SU-DHL-6 (cell line): Measurements from ENCODE around the gene IGSF21.

ENCODE experiments used
- CTCF ChIP-seq: fragments of 200-600 bp; sonication (generic); IDR thresholded peaks from one replicate; pipeline ENCODE4 v1.5.1; 2017; ENCODE audit warnings: antibody characterized with exemption, mild to moderate bottlenecking, low read length, moderate library complexity; ENCODE audit not compliant: insufficient read depth, poor library complexity, severe bottlenecking
- EZH2phosphoT487 ChIP-seq: fragments of 200-600 bp; sonication (generic), shearing (Covaris generic); conservative IDR thresholded peaks from 2 replicates; pipeline ENCODE4 v1.6.1; 2018; ENCODE audit warnings: mild to moderate bottlenecking, antibody characterized with exemption, low read length, moderate library complexity, mixed read lengths

DNA sequence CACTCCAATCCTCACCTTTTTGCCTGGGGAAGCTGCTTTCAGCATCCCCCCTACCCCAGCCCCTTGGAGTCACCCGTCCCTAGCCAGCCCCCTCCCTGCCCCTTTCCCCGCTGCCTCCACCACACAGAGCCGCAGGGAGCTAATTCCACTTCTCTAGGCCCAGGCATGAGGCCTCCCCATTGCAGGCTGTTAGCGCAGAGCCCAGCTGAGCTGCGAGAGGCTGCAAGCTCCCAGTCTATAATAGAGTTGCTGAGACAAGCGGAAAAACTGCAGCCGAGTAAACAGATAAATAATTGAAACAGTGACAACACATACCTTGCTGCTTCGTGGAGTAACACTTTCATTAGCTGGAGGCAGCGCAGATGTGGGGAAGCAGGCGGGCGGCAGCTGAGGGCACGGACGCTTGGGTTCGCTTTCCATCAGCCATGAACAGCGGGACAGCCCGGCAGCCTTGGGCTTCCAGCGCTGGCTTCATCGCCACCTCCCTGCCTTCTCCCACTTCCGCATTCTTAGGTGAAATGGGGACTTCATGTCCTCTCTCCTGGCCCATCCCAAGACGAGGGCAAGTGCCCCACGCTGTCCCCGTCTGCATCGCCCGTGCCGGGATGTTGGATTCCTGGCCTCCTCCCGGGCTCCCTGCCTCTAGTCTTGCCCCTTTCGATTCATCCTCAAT lies 183.3 kb downstream of the IGSF21 start:
- TF ChIP-seq CTCF (no peak), EZH2phosphoT487 (no peak)
